ENCODE data around the gene USE1. TPM values are rescaled to one million over a fixed set of nuclear protein-coding genes. Genes with fewer than 3 reads are reported as not detected.

The USE1 gene
- total and polyA plus RNA-seq, 2 of the 4 experiments (the other 2 are of a cell fraction), result 17.2 to 24.2 TPM

DNA sequence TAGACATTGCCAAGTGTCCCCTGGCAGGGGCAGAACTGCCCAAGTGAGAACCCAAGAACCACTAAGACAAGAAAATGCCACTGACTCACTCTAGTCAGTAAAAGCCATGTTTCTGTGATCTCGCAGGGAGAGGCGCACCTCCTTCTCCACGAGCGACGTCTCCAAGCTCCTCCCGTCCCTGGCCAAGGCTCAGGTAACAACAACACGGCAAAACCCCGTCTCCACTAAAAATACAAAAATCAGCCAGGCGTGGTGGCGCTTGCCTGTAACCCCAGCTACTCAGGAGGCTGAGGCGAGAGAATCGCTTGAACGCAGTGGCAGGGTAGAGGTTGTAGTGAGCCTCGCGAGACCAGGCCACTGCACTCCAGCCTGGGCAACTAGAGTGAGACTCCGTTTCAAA lies 17.5 kb upstream of the USE1 start:
- no peaks in the 10 kb centered on the region for H3K4me1 ChIP-seq (ENCODE audit: control insufficient read depth, insufficient read depth, low read length)
- no peak overlapping the region for H3K23ac ChIP-seq (ENCODE audit: low read depth, low read length)
- no peak overlapping the region for H3K9ac ChIP-seq (ENCODE audit: low read depth, low read length)
- H2AK9ac ChIP-seq (replicated peaks; ENCODE audit: low read depth, low read length, poor library complexity), result no peak overlapping the region
- no peak overlapping the region for H2BK120ac ChIP-seq (ENCODE audit: low read depth, low read length)
- H3K4me3 ChIP-seq (ENCODE audit: insufficient read depth, low read depth, low read length), result no peak overlapping the region
- intact Hi-C loops (cut with micrococcal nuclease), result no loop called here
- H3K14ac ChIP-seq (replicated peaks; ENCODE audit: low read depth, low read length), result no peak overlapping the region
- H3K18ac ChIP-seq (ENCODE audit: low read depth, low read length), result no peak overlapping the region
- H4K5ac ChIP-seq (ENCODE audit: low read depth, low read length), result no peak overlapping the region
- no peaks in the 10 kb centered on the region for H3K27me3 ChIP-seq (ENCODE audit: control insufficient read depth, insufficient read depth, low read length)
- no peak overlapping the region for H3K4ac ChIP-seq (ENCODE audit: low read depth, low read length)
- H3K79me1 ChIP-seq (ENCODE audit: low read depth in 1 of 2, low read length in 2 of 2), result peaks cover 7 to 29% of the 10 kb centered on the region in 2 experiments; a peak in 3 of 4 replicates
- in situ Hi-C loops (cut with MboI; ENCODE audit: low sequenced_read_pairs), result no loop called here
- TF ChIP-seq BHLHE40 (IDR thresholded peaks at IDR 0.05; ENCODE audit: low read depth, low read length), result no peak
- no peak for TF ChIP-seq RFX5 (IDR thresholded peaks at IDR 0.05; ENCODE audit: low read depth, low read length)
- no peak for TF ChIP-seq CHD1 (IDR thresholded peaks at IDR 0.05; ENCODE audit: low read depth, low read length)
- TF ChIP-seq CEBPB (IDR thresholded peaks at IDR 0.05; ENCODE audit: low read depth, low read length), result no peak
- TF ChIP-seq SMC3 (IDR thresholded peaks at IDR 0.05; ENCODE audit: low read depth, low read length), result no peak
- no peak for TF ChIP-seq RCOR1 (IDR thresholded peaks at IDR 0.05; ENCODE audit: insufficient replicate concordance, low read length)
- no peak for TF ChIP-seq MAZ (IDR thresholded peaks at IDR 0.05; ENCODE audit: borderline replicate concordance, low read depth, low read length)
- no peak for TF ChIP-seq USF2 (IDR thresholded peaks at IDR 0.05; ENCODE audit: low read depth, low read length)
- no peak for TF ChIP-seq POLR2A (IDR thresholded peaks at IDR 0.05; ENCODE audit: low read depth, low read length)
- TF ChIP-seq MAFK (IDR thresholded peaks at IDR 0.05; ENCODE audit: low read depth, low read length), result no peak
- TF ChIP-seq MXI1 (IDR thresholded peaks at IDR 0.05; ENCODE audit: borderline replicate concordance, low read depth, low read length), result no peak
- no peak for TF ChIP-seq NFE2L2 (IDR thresholded peaks at IDR 0.05; ENCODE audit: low read depth, low read length)
- H2AFZ ChIP-seq (replicated peaks; ENCODE audit: low read length, poor library complexity), result no peak overlapping the region
- H3K4me2 ChIP-seq (ENCODE audit: low read depth, low read length), result no peak overlapping the region
- BruUV-seq (replicated peaks), result no TSS peak
- H4K91ac ChIP-seq (ENCODE audit: insufficient read depth, low read depth, low read length), result no peak overlapping the region
- POLR2A ChIA-PET (ENCODE audit: unreplicated experiment), result no interaction called here
- no peak overlapping the region for H2AK5ac ChIP-seq (ENCODE audit: low read depth, low read length)
- no peak for DNase-seq
- no peak overlapping the region for H2BK15ac ChIP-seq (ENCODE audit: low read depth, low read length)
- ATAC-seq (ENCODE audit: low read depth), result no peak
- CTCF ChIA-PET, result no interaction called here
- no peak overlapping the region for H2BK5ac ChIP-seq (ENCODE audit: low read depth, low read length, poor library complexity, severe bottlenecking)
- no peak overlapping the region for H3K27ac ChIP-seq (ENCODE audit: insufficient read depth, low read length)
- peaks cover 3% of the 10 kb centered on the region; the same call in 1 of the 2 replicates for H3K9me1 ChIP-seq (ENCODE audit: insufficient read depth, low read length)
- H3K36me3 ChIP-seq (ENCODE audit: control insufficient read depth, insufficient read depth, low read length), result peaks cover 84% of the 10 kb centered on the region
- no peak overlapping the region for H2BK20ac ChIP-seq (ENCODE audit: low read depth, low read length)
- no CpG with 5 or more reads among the region's 16 CpGs for WGBS, 2 experiments (ENCODE audit: extremely low coverage in 2 of 2, insufficient read length in 1 of 2)
- H3K56ac ChIP-seq (ENCODE audit: extremely low read depth, insufficient read depth, low read length), result no peak overlapping the region
- no peak overlapping the region for H4K8ac ChIP-seq (ENCODE audit: low read depth in 2 of 2, low read length in 2 of 2)
- dilution Hi-C loops (cut with HindIII; ENCODE audit: low sequenced_read_pairs, unreplicated experiment), result no loop called here
- H3K9me3 ChIP-seq (ENCODE audit: control insufficient read depth, insufficient read depth, low read length), result no peaks in the 10 kb centered on the region
- H4K20me1 ChIP-seq (ENCODE audit: insufficient read depth, low read length), result peaks cover 9% of the 10 kb centered on the region

All from IMR-90 (cell line).